Activated T-helper 2 cell treated with anti-CD3 and anti-CD28 coated beads, Interferon-gamma antibody, Interleukin-2, Interleukin-4, amounts not matched to agents 10 μg/mL and 5 μg/mL and 100 μg/mL, durations not matched to agents 14 hours and 24 hours and 36 hours (primary cell): ENCODE data around the gene RABEP2. TPM values are rescaled to one million over a fixed set of nuclear protein-coding genes. Genes with fewer than 3 reads are reported as not detected.
"Not testable (repeated sequence)": the region's sequence is repeated elsewhere in the genome, so short reads cannot be mapped to it uniquely, and the experiment has no call there.

Experiments used
- DNase-seq: peaks from one replicate; pipeline ENCODE4 v3.0.0; 2021; ENCODE audit warnings: low spot score
- H3K27ac Mint-ChIP-seq: one replicate; pipeline ENCODE4 v1.8.0; 2021; ENCODE audit warnings: mixed read lengths
- H3K27me3 Mint-ChIP-seq: one replicate; pipeline ENCODE4 v1.8.0; 2021; ENCODE audit warnings: low read depth, mixed read lengths
- H3K36me3 Mint-ChIP-seq: one replicate; pipeline ENCODE4 v1.8.0; 2021; ENCODE audit warnings: low read depth, mixed read lengths
- H3K4me1 Mint-ChIP-seq: one replicate; pipeline ENCODE4 v1.8.0; 2021; ENCODE audit warnings: low read depth, mixed read lengths
- H3K4me3 Mint-ChIP-seq: one replicate; pipeline ENCODE4 v1.8.0; 2021; ENCODE audit warnings: low read depth, mild to moderate bottlenecking, moderate library complexity, mixed read lengths
- H3K9me3 Mint-ChIP-seq: one replicate; pipeline ENCODE4 v1.8.0; 2021; ENCODE audit warnings: mixed read lengths
- intact Hi-C: fragments of 100-400 bp; cut with micrococcal nuclease; formaldehyde crosslinking; loops from one replicate; pipeline ENCODE4 v1.15.1; 2023
- total RNA-seq: library from RNA; stranded (reverse); gene quantifications from 2 replicates; pipeline ENCODE4 v1.2.3, GENCODE V29; 2022

The RABEP2 gene
- 20.6 and 24.2 TPM in 2 replicates for total RNA-seq

- Mint-ChIP-seq H3K4me3 (peak within 1 kb of the TSS; percentile 95), H3K36me3 (peaks cover 12% of the 10 kb centered on the region), H3K9me3 (no peaks in the 10 kb centered on the region), H3K4me1 (peaks cover 11% of the 10 kb centered on the region), H3K27ac (peak within 1 kb of the TSS; percentile 99), H3K27me3 (no peaks in the 10 kb centered on the region)
- peak; percentile 93 for DNase-seq
- intact Hi-C loops, result loop anchor here (2.0 to 5.0 kb wide), 2 partner anchors 26 to 78 kb away; partner anchors contain the start of genes NFATC2IP and TUFM
Observed at GRCh38 chr16:28924762-28925385, at the start of gene RABEP2. RABEP2 (minus strand) TSS chr16:28925238; CDS start chr16:28925163, 75 bp downstream.

DNA sequence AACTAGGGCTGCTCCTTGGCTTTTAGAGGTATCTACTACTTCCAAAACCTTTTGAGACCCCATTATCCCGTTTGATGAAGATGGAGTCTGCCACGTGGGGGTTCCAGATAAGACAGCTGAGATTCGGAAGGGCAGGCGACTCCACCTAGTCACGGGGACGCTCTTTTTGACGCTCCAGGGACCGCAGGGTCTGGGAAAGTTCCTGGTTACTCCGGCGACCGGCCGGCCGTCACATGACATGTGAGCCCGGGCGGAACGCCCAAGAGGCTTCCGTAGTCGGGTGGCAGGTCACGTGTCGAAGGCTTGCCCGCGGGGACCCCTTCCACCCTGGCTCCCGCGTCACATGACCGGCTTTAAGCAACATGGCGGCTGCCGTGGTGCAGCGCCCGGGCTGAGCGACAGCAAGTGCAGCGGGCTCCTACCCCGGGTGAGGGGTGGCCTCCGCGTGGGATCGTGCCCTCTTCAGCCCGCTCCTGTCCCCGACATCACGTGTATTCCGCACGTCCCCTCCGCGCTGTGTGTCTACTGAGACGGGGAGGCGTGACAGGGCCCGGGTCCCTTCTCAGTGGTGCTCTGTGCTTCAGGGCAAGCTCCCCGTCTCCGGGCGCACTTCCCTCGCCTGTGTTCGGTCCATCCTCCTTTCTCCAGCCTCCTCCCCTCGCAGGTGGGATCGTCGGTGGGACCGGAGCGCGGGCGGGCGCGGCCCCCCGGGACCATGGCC is 49.6 kb upstream of the RABEP2 start, which contains the start of gene SPNS1:
TSS of gene SPNS1 (plus strand) at position 342 of the 721 bp plus-strand sequence. CDS start at position 716, 374 bp downstream.
- Mint-ChIP-seq H3K36me3 (peaks cover 8% of the 10 kb centered on the region), H3K4me3 (peak within 1 kb of the TSS; percentile 97), H3K27me3 (no peaks in the 10 kb centered on the region), H3K9me3 (no peaks in the 10 kb centered on the region), H3K27ac (peak within 1 kb of the TSS; percentile 95), H3K4me1 (peaks cover 18% of the 10 kb centered on the region)
- intact Hi-C loops, result loop anchor here (2.0 to 5.0 kb wide), 3 partner anchors 24 to 54 kb away; partner anchors contain the start of gene NFATC2IP
- peak; percentile 92 for DNase-seq

GRCh38 chr16:28974007-28974436 is 49.0 kb upstream of the RABEP2 start:
- peaks cover 8% of the 10 kb centered on the region for H3K36me3 Mint-ChIP-seq
- peak overlapping the region; percentile 95 for H3K27ac Mint-ChIP-seq
- no peaks in the 10 kb centered on the region for H3K9me3 Mint-ChIP-seq
- DNase-seq, result peak; percentile 19
- H3K4me1 Mint-ChIP-seq, result peaks cover 18% of the 10 kb centered on the region
- intact Hi-C loops, result loop anchor here (2.0 to 5.0 kb wide), 3 partner anchors 23 to 55 kb away; partner anchors contain the start of gene NFATC2IP
- peak overlapping the region; percentile 97 for H3K4me3 Mint-ChIP-seq
- H3K27me3 Mint-ChIP-seq, result no peaks in the 10 kb centered on the region

GRCh38 chr16:28969696-28970095 is 44.7 kb upstream of the RABEP2 start:
- not testable (repeated sequence) for H3K9me3 Mint-ChIP-seq, H3K4me3 Mint-ChIP-seq, DNase-seq, H3K4me1 Mint-ChIP-seq, H3K27me3 Mint-ChIP-seq, H3K27ac Mint-ChIP-seq
- intact Hi-C loops, result loop anchor here (5.0 kb wide), 1 partner anchor 38 kb away; no protein-coding TSS in a partner anchor
- H3K36me3 Mint-ChIP-seq, result peaks cover 12% of the 10 kb centered on the region

DNA sequence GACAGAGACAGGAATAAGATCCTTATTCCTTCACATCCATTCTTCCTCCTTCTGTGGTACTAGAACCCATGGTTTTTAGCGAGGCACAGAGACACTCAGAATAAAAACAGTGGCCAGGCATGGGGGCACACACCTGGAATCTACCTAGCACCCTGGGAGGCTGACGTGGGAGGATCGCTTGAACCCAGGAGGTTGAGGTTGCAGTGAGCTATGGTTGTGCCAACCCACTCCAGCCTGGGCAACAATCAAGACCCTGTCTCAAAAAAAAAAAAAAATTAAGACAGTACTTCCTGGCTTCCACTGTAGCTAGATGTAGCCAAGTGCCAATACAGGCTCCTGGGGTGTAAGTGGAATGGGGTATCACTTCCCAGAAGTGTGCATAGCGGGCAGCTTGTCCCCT is 42.1 kb upstream of the RABEP2 start:
- H3K4me3 Mint-ChIP-seq, result no peak overlapping the region
- H3K36me3 Mint-ChIP-seq, result peaks cover 35% of the 10 kb centered on the region

GRCh38 chr16:28964496-28964895 is 39.5 kb upstream of the RABEP2 start:
- H3K36me3 Mint-ChIP-seq, result peaks cover 56% of the 10 kb centered on the region
- intact Hi-C loops, result no loop called here
- no peaks in the 10 kb centered on the region for H3K9me3 Mint-ChIP-seq
- H3K27ac Mint-ChIP-seq, result no peak overlapping the region
- DNase-seq, result no peak
- H3K4me3 Mint-ChIP-seq, result no peak overlapping the region
- H3K27me3 Mint-ChIP-seq, result no peaks in the 10 kb centered on the region
- H3K4me1 Mint-ChIP-seq, result no peaks in the 10 kb centered on the region

More for the DNA sequence above, 42.1 kb upstream of the RABEP2 start:
- no peak for DNase-seq
- H3K27ac Mint-ChIP-seq, result no peak overlapping the region
- intact Hi-C loops, result no loop called here
- no peaks in the 10 kb centered on the region for H3K9me3 Mint-ChIP-seq
- H3K4me1 Mint-ChIP-seq, result no peaks in the 10 kb centered on the region
- no peaks in the 10 kb centered on the region for H3K27me3 Mint-ChIP-seq

DNA sequence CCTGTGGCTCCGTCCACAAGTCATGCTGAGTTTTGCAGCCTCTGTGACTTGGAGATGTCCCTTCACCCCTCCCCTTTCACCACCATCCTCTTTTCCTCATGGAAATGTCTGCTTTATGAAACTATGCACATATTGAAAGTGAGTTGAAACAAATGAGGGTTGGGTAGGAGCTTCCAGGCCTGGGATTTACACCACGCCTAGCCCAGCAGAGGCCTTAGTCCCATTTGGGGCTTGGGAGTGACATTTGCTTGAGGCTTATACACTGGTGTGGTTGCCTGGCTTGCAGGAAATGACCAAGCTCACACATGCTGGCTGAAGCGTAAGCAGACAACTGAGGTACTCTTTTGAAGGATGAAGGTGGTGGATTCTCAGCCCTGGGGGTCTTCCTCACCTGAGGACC is 39.0 kb upstream of the RABEP2 start:
- intact Hi-C loops, result no loop called here
- H3K27me3 Mint-ChIP-seq, result no peaks in the 10 kb centered on the region
- peaks cover 60% of the 10 kb centered on the region for H3K36me3 Mint-ChIP-seq
- H3K4me3 Mint-ChIP-seq, result no peak overlapping the region
- no peaks in the 10 kb centered on the region for H3K9me3 Mint-ChIP-seq
- H3K27ac Mint-ChIP-seq, result no peak overlapping the region
- H3K4me1 Mint-ChIP-seq, result no peaks in the 10 kb centered on the region
- DNase-seq, result no peak

GRCh38 chr16:28958836-28959235 is 33.8 kb upstream of the RABEP2 start:
- H3K4me3 Mint-ChIP-seq, result no peak overlapping the region
- peaks cover 5% of the 10 kb centered on the region for H3K4me1 Mint-ChIP-seq
- DNase-seq, result no peak
- no peaks in the 10 kb centered on the region for H3K27me3 Mint-ChIP-seq
- intact Hi-C loops, result no loop called here
- no peak overlapping the region for H3K27ac Mint-ChIP-seq
- H3K9me3 Mint-ChIP-seq, result no peaks in the 10 kb centered on the region
- peaks cover 80% of the 10 kb centered on the region for H3K36me3 Mint-ChIP-seq

DNA sequence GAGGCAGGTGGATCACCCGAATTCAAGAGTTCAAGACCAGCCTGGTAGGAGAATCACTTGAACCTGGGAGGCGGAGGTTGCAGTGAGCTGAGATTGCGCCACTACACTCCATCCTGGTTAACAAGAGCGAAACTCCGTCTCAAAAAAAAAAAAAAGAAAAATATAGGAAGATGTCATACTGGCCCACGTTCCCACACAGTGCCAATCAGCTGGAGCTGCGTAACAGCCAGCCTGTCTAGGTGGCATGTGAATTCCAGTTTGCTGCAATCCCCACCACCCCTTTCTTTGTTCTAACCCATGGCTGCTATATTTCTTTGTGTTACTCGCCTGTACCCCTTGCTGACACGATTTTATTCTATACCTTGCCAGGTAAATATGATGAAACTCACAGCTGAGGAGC is 33.2 kb upstream of the RABEP2 start:
- Mint-ChIP-seq H3K27ac (no peak overlapping the region), H3K9me3 (no peaks in the 10 kb centered on the region), H3K36me3 (peaks cover 80% of the 10 kb centered on the region), H3K4me1 (peaks cover 7% of the 10 kb centered on the region), H3K4me3 (no peak overlapping the region), H3K27me3 (no peaks in the 10 kb centered on the region)
- intact Hi-C loops, result no loop called here
- DNase-seq, result no peak

GRCh38 chr16:28951410-28951943 is 26.4 kb upstream of the RABEP2 start:
- peaks cover 17% of the 10 kb centered on the region for H3K4me1 Mint-ChIP-seq
- peak overlapping the region; percentile 79 for H3K27ac Mint-ChIP-seq
- H3K4me3 Mint-ChIP-seq, result peak overlapping the region; percentile 92
- intact Hi-C loops, result loop anchor here (2.0 kb wide), 3 partner anchors 23 to 57 kb away; partner anchors contain the start of genes RABEP2 and SPNS1
- no peaks in the 10 kb centered on the region for H3K9me3 Mint-ChIP-seq
- DNase-seq, result no peak
- peaks cover 50% of the 10 kb centered on the region for H3K36me3 Mint-ChIP-seq
- H3K27me3 Mint-ChIP-seq, result no peaks in the 10 kb centered on the region

DNA sequence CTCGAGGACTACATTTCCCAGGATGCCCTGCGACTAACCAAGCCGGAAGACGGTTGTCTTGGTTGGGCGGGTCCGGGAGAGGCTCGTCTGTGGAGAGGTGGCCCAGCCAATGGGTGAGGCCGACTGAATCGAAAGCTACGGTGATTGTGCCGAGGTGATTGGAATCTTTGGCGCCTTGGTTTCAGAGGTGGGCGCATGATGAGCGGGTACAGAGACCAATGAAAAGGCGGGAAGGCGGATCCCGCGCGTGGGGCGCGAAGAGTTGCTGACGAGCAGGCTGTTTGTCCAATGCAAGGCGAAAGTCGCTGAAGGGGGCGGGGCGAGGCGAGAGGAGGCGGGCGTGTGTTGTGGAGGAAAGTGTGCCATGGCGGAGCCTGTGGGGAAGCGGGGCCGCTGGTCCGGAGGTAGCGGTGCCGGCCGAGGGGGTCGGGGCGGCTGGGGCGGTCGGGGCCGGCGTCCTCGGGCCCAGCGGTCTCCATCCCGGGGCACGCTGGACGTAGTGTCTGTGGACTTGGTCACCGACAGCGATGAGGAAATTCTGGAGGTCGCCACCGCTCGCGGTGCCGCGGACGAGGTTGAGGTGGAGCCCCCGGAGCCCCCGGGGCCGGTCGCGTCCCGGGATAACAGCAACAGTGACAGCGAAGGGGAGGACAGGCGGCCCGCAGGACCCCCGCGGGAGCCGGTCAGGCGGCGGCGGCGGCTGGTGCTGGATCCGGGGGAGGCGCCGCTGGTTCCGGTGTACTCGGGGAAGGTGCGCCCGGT is 25.8 kb upstream of the RABEP2 start, which contains the start of gene NFATC2IP:
TSS of gene NFATC2IP (plus strand) at position 290 of the 762 bp plus-strand sequence. CDS start at position 365, 75 bp downstream.
- intact Hi-C loops, result loop anchor here (1.0 to 2.0 kb wide), 4 partner anchors 24 to 105 kb away; partner anchors contain the start of genes RABEP2, SPNS1 and TUFM
- DNase-seq, result peak; percentile 100
- Mint-ChIP-seq H3K4me3 (peak within 1 kb of the TSS; percentile 92), H3K9me3 (no peaks in the 10 kb centered on the region), H3K36me3 (peaks cover 43% of the 10 kb centered on the region), H3K27me3 (no peaks in the 10 kb centered on the region), H3K27ac (peak within 1 kb of the TSS; percentile 91), H3K4me1 (peaks cover 18% of the 10 kb centered on the region)

DNA sequence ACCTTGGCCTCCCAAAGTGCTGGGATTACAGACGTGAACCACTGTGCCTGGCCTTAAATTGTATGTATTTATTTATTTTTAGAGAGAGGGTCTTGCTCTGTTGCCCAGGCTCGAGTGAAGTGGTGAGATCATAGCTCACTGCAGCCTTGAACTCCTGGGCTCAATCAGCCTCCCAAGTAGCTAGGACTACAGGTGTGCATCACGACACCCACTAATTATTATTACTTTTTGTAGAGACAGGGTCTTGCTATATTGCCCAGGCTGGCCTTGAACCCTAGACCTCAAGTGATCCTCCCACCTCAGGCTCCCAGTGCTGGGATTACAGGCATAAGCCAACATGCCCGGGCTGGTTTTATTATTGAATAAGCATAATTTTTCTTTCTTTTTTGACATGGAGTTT is 21.6 kb upstream of the RABEP2 start:
- H3K27me3 Mint-ChIP-seq, result no peaks in the 10 kb centered on the region
- peaks cover 8% of the 10 kb centered on the region for H3K36me3 Mint-ChIP-seq
- no peak for DNase-seq
- H3K4me3 Mint-ChIP-seq, result no peak overlapping the region
- peaks cover 14% of the 10 kb centered on the region for H3K4me1 Mint-ChIP-seq
- H3K9me3 Mint-ChIP-seq, result no peaks in the 10 kb centered on the region
- H3K27ac Mint-ChIP-seq, result no peak overlapping the region
- intact Hi-C loops, result no loop called here
